ENCODE measurements around the gene GNA12.
"Not testable (repeated sequence)": the region's sequence is repeated elsewhere in the genome, so short reads cannot be mapped to it uniquely, and the experiment has no call there.

The GNA12 gene

GRCh38 chr7:2856388-2857169, 12.5 kb upstream of the GNA12 start:
- no peak overlapping the region for H3K27ac ChIP-seq (ENCODE audit: low read depth, low read length)
- H3F3A ChIP-seq (ENCODE audit: control insufficient read depth, insufficient read depth), result no peaks in the 10 kb centered on the region
- no peaks in the 10 kb centered on the region for H3K79me2 ChIP-seq (ENCODE audit: control insufficient read depth, low read length)
- no peaks in the 10 kb centered on the region for H3K9me2 ChIP-seq (replicated peaks; ENCODE audit: control insufficient read depth, low read length)
- H3K27me3 ChIP-seq (ENCODE audit: control insufficient read depth, low read length), result no peaks in the 10 kb centered on the region
- no peaks in the 10 kb centered on the region for H3K9me3 ChIP-seq (ENCODE audit: control insufficient read depth, insufficient read depth, low read length)
- H3K4me3 ChIP-seq (ENCODE audit: low read length), result no peak overlapping the region
- no peaks in the 10 kb centered on the region for H3K4me1 ChIP-seq (ENCODE audit: control insufficient read depth, low read length)
- H4K20me1 ChIP-seq (ENCODE audit: control insufficient read depth, insufficient read depth, low read depth, low read length), result no peaks in the 10 kb centered on the region
- no peak overlapping the region for H3K4me2 ChIP-seq (ENCODE audit: low read length)
- no peaks in the 10 kb centered on the region for H3K36me3 ChIP-seq (ENCODE audit: control insufficient read depth, low read length)
- TF ChIP-seq, protein P1, sequence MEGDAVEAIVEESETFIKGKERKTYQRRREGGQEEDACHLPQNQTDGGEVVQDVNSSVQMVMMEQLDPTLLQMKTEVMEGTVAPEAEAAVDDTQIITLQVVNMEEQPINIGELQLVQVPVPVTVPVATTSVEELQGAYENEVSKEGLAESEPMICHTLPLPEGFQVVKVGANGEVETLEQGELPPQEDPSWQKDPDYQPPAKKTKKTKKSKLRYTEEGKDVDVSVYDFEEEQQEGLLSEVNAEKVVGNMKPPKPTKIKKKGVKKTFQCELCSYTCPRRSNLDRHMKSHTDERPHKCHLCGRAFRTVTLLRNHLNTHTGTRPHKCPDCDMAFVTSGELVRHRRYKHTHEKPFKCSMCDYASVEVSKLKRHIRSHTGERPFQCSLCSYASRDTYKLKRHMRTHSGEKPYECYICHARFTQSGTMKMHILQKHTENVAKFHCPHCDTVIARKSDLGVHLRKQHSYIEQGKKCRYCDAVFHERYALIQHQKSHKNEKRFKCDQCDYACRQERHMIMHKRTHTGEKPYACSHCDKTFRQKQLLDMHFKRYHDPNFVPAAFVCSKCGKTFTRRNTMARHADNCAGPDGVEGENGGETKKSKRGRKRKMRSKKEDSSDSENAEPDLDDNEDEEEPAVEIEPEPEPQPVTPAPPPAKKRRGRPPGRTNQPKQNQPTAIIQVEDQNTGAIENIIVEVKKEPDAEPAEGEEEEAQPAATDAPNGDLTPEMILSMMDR (IDR thresholded peaks at IDR 0.05; ENCODE audit: low read depth, low read length, poor library complexity, severe bottlenecking), result no peak
- TF ChIP-seq EZH2phosphoT487 (IDR thresholded peaks at IDR 0.05; ENCODE audit: borderline replicate concordance, low read length), result no peak

DNA sequence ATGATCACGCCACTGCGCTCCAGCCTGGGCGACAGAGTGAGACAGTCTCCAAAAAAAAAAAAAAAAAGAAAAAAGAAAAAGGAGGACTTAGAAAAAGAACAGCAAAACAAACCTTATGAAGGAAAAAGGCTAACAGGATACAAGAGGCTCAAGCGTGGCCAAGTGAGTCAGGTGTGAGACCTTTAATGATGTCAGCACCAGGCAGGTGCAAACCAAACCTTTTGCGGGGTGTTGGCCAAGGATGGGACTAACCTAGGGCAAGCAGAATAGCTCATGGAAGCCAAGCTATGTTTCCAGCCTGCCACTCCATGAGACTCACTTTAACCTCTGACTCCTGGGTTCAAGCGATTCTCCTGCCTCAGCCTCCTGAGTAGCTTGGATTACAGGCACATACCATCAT, 11.3 kb upstream of the GNA12 start:
- H3K9me2 ChIP-seq (replicated peaks; ENCODE audit: control insufficient read depth, low read length), result no peaks in the 10 kb centered on the region; the same call in 1 of the 2 replicates
- no peak for TF ChIP-seq EZH2phosphoT487 (IDR thresholded peaks at IDR 0.05; ENCODE audit: borderline replicate concordance, low read length)
- TF ChIP-seq, protein P1 (IDR thresholded peaks at IDR 0.05; ENCODE audit: low read depth, low read length, poor library complexity, severe bottlenecking), result no peak

DNA sequence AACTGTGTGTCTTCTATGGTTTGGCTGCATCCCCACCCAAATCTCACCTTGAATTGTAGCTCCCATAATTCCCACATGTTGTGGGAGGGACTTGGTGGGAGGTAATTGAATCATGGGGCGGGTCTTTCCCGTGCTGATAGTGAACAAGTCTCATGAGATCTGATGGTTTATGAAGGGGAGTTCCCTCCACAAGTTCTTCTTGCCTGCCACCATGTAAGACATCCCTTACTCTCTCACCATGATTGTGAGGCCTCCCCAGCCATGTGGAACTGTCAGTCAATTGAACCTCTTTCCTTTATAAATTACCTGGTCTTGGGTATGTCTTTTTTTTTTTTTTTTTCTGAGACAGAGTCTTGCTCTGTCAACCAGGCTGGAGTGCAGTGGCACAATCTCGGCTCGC, 9.4 kb upstream of the GNA12 start:
- H3K27ac ChIP-seq (ENCODE audit: low read depth, low read length); H3K4me1 ChIP-seq (ENCODE audit: control insufficient read depth, low read length); H3K79me2 ChIP-seq (ENCODE audit: control insufficient read depth, low read length); H3K36me3 ChIP-seq (ENCODE audit: control insufficient read depth, low read length); H4K20me1 ChIP-seq (ENCODE audit: control insufficient read depth, insufficient read depth, low read depth, low read length); H3K4me3 ChIP-seq (ENCODE audit: low read length); H3K4me2 ChIP-seq (ENCODE audit: low read length); H3K9me2 ChIP-seq (replicated peaks; ENCODE audit: control insufficient read depth, low read length); H3K9me3 ChIP-seq (ENCODE audit: control insufficient read depth, insufficient read depth, low read length); H3K27me3 ChIP-seq (ENCODE audit: control insufficient read depth, low read length); H3F3A ChIP-seq (ENCODE audit: control insufficient read depth, insufficient read depth): not testable (repeated sequence)

More for the DNA sequence above, 11.3 kb upstream of the GNA12 start:
- no peaks in the 10 kb centered on the region for H3K27me3 ChIP-seq (ENCODE audit: control insufficient read depth, low read length)
- peaks cover 2% of the 10 kb centered on the region; the same call in 1 of the 2 replicates for H3K9me3 ChIP-seq (ENCODE audit: control insufficient read depth, insufficient read depth, low read length)
- peaks cover 3% of the 10 kb centered on the region; the same call in 1 of the 2 replicates for H3F3A ChIP-seq (ENCODE audit: control insufficient read depth, insufficient read depth)
- no peaks in the 10 kb centered on the region for H3K79me2 ChIP-seq (ENCODE audit: control insufficient read depth, low read length)
- no peak overlapping the region for H3K27ac ChIP-seq (ENCODE audit: low read depth, low read length)
- no peaks in the 10 kb centered on the region for H3K4me1 ChIP-seq (ENCODE audit: control insufficient read depth, low read length)
- H4K20me1 ChIP-seq (ENCODE audit: control insufficient read depth, insufficient read depth, low read depth, low read length), result no peaks in the 10 kb centered on the region
- no peak overlapping the region for H3K4me2 ChIP-seq (ENCODE audit: low read length)
- H3K36me3 ChIP-seq (ENCODE audit: control insufficient read depth, low read length), result no peaks in the 10 kb centered on the region
- H3K4me3 ChIP-seq (ENCODE audit: low read length), result no peak overlapping the region

- no peaks in the 10 kb centered on the region for H3K79me2 ChIP-seq (ENCODE audit: control insufficient read depth, low read length)
- H3K9me2 ChIP-seq (replicated peaks; ENCODE audit: control insufficient read depth, low read length), result no peaks in the 10 kb centered on the region; the same call in 1 of the 2 replicates
- no peaks in the 10 kb centered on the region for H3K27me3 ChIP-seq (ENCODE audit: control insufficient read depth, low read length)
- no peaks in the 10 kb centered on the region for H3K4me1 ChIP-seq (ENCODE audit: control insufficient read depth, low read length)
- no peak overlapping the region for H3K4me2 ChIP-seq (ENCODE audit: low read length)
- H3K9me3 ChIP-seq (ENCODE audit: control insufficient read depth, insufficient read depth, low read length), result peaks cover 7% of the 10 kb centered on the region; the same call in 1 of the 2 replicates
- H3K27ac ChIP-seq (ENCODE audit: low read depth, low read length), result no peak overlapping the region
- no peaks in the 10 kb centered on the region for H4K20me1 ChIP-seq (ENCODE audit: control insufficient read depth, insufficient read depth, low read depth, low read length)
- H3F3A ChIP-seq (ENCODE audit: control insufficient read depth, insufficient read depth), result peaks cover 3% of the 10 kb centered on the region; the same call in 1 of the 2 replicates
- no peak for TF ChIP-seq EZH2phosphoT487 (IDR thresholded peaks at IDR 0.05; ENCODE audit: borderline replicate concordance, low read length)
- TF ChIP-seq, protein P1 (IDR thresholded peaks at IDR 0.05; ENCODE audit: low read depth, low read length, poor library complexity, severe bottlenecking), result no peak
- H3K36me3 ChIP-seq (ENCODE audit: control insufficient read depth, low read length), result no peaks in the 10 kb centered on the region
- no peak overlapping the region for H3K4me3 ChIP-seq (ENCODE audit: low read length)
These were observed 9.0 kb upstream of the GNA12 start for GRCh38 chr7:2853147-2853546.
